ENCODE measurements around the gene FAM50B. TPM values are rescaled to one million over a fixed set of nuclear protein-coding genes. Genes with fewer than 3 reads are reported as not detected.

Gene FAM50B
- total RNA-seq, 4 donors from 2014 or later = 4.6 to 12.9 (median 11.8) TPM

GRCh38 chr6:3850451-3851203 is 1.5 kb downstream of the FAM50B start:
- 92 to 93% methylated on average over 23 to 32 of the region's 33 CpGs for WGBS, 2 donors
- peak overlapping the region in 3 of 4 donors; percentile 52 to 67 (median 65) for H3K4me3 ChIP-seq
- no peaks in the 10 kb centered on the region for H3K36me3 ChIP-seq
- peaks cover 0 to 34% (median 4%) of the 10 kb centered on the region in 3 donors for H3K4me1 ChIP-seq
- no peaks in the 10 kb centered on the region for H3K27me3 ChIP-seq
- intact Hi-C loops (cut with DNase I) = no loop called here
- DNase-seq = no peak
- TF ChIP-seq POLR2A (IDR thresholded peaks at IDR 0.05) = no peak
- H3K27ac ChIP-seq = no peak overlapping the region
- no peaks in the 10 kb centered on the region for H3K9me3 ChIP-seq

- TF ChIP-seq CTCF (IDR thresholded peaks at IDR 0.05) (no peak), POLR2A (IDR thresholded peaks at IDR 0.05) (no peak)
- no peaks in the 10 kb centered on the region for H3K9me3 ChIP-seq
- intact Hi-C loops (cut with DNase I) = no loop called here
- no peak overlapping the region for H3K4me3 ChIP-seq
- no peaks in the 10 kb centered on the region for H3K27me3 ChIP-seq
- no peak for DNase-seq
- no peaks in the 10 kb centered on the region for H3K36me3 ChIP-seq
- WGBS, 2 donors = 84 to 96% methylated on average over 2 of the region's 2 CpGs
- no peak overlapping the region for H3K27ac ChIP-seq
- H3K4me1 ChIP-seq = peaks cover 0 to 34% (median 4%) of the 10 kb centered on the region in 3 donors
These were observed 2.7 kb downstream of the FAM50B start for GRCh38 chr6:3851839-3852238.

GRCh38 chr6:3852391-3852790 is 3.2 kb downstream of the FAM50B start:
- intact Hi-C loops (cut with DNase I) = no loop called here
- DNase-seq = no peak
- Histone ChIP-seq H3K27ac (no peak overlapping the region), H3K27me3 (no peaks in the 10 kb centered on the region), H3K4me3 (no peak overlapping the region), H3K9me3 (no peaks in the 10 kb centered on the region), H3K4me1 (peaks cover 0 to 34% (median 4%) of the 10 kb centered on the region in 3 donors), H3K36me3 (no peaks in the 10 kb centered on the region)
- WGBS, 2 donors = 86 to 94% methylated on average over 4 to 5 of the region's 5 CpGs
- TF ChIP-seq CTCF (IDR thresholded peaks at IDR 0.05) (no peak), POLR2A (IDR thresholded peaks at IDR 0.05) (no peak)

DNA sequence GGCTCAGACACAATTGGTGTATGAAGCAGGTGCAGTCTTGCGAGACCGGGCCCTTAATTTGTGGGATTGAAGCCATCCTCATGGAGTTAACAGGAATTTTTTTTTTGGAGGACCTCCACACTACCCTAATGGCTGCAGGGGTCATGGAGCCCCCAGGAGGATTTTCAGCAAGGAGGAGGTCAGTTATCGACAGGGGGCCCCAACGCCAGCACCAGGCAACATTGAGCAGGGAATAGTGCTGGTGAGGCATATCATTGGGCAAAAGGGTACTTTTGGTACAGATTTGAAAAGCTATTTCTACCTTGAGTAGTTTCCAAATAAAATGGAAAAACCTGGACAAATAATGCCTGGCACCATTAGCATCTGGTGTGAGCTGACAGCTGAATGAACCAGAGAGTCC is 6.7 kb downstream of the FAM50B start:
- Histone ChIP-seq H3K9me3 (no peaks in the 10 kb centered on the region), H3K27ac (no peak overlapping the region), H3K4me1 (peaks cover 0 to 7% (median 0%) of the 10 kb centered on the region in 3 donors), H3K36me3 (no peaks in the 10 kb centered on the region), H3K27me3 (no peaks in the 10 kb centered on the region), H3K4me3 (no peak overlapping the region)
- no peak for TF ChIP-seq CTCF (IDR thresholded peaks at IDR 0.05)
- TF ChIP-seq POLR2A (IDR thresholded peaks at IDR 0.05) = no peak
- 82 to 85% methylated on average over 4 of the region's 4 CpGs for WGBS, 2 donors
- no peak for DNase-seq
- intact Hi-C loops (cut with DNase I) = no loop called here

DNA sequence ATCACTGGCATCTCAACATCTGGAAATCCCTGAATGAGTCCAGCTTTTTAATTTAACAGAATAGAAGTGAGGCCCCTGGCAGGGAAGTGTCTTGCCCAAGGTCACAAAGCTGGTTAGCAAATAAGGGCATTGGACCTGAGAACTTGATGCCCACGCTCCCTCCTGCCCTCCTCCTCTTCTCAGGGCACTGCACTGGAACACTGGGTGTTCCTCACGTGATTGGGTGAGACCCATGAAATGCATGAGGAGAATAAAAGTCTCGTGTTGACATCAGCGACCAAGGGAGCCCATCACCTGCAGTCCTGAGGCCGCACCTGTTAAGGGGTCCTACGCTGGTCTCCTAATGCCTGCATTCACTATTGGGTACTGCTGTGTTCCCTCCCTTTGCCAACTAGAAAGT is 7.4 kb downstream of the FAM50B start:
- no peaks in the 10 kb centered on the region for H3K27me3 ChIP-seq
- no peak overlapping the region for H3K27ac ChIP-seq
- no peak overlapping the region for H3K4me3 ChIP-seq
- no peaks in the 10 kb centered on the region for H3K9me3 ChIP-seq
- no peaks in the 10 kb centered on the region for H3K36me3 ChIP-seq
- WGBS, 2 donors = 62 to 92% methylated on average over 2 to 4 of the region's 6 CpGs
- peaks cover 0 to 2% (median under 1%) of the 10 kb centered on the region in 3 donors for H3K4me1 ChIP-seq
- no peak for TF ChIP-seq CTCF (IDR thresholded peaks at IDR 0.05)
- no peak for TF ChIP-seq POLR2A (IDR thresholded peaks at IDR 0.05)
- intact Hi-C loops (cut with DNase I) = no loop called here
- no peak for DNase-seq

All from esophagus squamous epithelium (tissue), 5 donors.